GM21717 (cell line): ENCODE data around the gene ATF3.

Experiments
- ATAC-seq: cut with Tn5 transposase; IDR thresholded peaks from one replicate; pipeline ENCODE4 v1.9.1; 2021; ENCODE audit warnings: mild to moderate bottlenecking, moderate library complexity; ENCODE audit not compliant: unreplicated experiment

Gene ATF3

GRCh38 chr1:212607913-212608391 is 609 bp upstream of the ATF3 start:
- peak; percentile 6 for ATAC-seq

DNA sequence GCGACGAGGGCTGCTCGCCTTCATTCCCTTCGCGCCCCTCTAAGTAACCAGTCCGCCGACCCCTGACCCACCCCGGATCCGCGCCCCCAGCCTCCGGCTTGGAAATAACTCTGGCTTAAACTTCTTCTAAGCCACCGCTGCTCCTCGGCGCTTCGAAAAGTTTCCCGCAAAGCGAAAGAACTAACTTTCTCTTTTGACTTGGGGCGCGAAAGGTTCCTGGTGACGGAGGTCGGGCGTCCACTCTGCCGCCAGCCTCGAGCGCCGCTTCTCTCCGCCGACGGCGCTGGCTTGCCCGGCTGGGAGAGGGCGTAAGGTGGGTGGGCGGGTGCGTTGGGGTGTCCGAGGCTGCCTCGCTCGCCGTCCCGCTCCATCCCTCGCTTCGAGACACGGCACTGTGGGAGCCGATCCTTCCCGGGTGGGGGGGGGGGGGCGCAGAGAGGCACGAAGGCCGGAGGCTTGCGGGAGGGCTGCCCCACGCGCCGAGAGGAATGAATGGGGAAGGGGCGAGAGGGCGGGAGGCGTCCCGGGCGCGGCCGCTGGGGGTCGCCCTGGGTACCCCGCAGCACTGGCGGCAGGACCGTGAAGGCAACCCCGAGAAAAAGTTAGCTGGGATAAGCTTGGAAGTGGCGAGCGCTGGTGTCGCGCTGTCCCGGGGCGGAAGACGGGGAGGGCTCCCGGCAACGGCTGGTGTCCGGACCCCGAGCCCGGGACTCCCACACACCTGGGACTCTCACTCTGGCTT is 569 bp downstream of the ATF3 start:
- ATAC-seq, result peak; percentile 12

DNA sequence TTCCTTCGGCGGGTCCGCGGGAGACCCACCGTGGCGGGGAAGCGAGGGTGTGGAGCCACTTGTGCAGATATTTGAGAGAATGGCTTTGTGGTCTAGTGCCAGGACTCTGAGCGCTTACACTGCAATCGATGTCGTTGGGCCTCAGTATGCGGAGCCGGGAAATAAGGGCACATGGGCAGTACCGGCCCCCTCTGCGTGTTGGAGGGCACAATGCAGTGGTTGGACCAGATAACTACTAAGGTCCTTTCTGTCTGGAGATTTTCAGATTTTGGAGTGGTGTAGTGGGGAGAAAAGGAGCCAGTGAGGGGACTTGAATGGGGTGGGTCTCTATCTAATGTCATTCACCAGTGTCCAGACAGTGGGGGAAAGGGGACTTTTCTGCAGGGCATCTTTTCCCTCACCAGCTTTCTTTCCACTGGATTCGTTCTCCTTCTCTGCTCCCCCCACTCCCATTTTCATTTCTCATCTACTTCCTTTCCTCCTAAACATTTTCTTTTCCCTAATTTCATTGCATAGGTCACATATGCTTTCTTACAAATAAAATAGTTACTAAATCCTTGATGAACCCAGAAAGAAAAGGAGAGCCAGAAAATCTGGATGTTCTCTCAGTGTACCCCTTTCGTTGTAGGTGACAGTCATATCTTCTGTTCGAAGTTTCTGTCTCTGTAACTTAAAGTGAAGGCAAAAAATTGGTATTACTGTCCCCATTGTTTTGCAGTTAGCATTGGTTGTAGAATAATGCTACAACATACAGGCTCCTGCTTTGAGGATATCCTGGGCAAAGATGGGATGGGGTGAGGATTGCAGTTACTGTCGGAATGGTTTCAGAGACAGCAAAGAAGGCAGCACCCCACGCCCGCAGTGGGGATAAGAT is 1.4 kb downstream of the ATF3 start:
- no peak for ATAC-seq

GRCh38 chr1:212610575-212610967 is 2.0 kb downstream of the ATF3 start:
- no peak for ATAC-seq

DNA sequence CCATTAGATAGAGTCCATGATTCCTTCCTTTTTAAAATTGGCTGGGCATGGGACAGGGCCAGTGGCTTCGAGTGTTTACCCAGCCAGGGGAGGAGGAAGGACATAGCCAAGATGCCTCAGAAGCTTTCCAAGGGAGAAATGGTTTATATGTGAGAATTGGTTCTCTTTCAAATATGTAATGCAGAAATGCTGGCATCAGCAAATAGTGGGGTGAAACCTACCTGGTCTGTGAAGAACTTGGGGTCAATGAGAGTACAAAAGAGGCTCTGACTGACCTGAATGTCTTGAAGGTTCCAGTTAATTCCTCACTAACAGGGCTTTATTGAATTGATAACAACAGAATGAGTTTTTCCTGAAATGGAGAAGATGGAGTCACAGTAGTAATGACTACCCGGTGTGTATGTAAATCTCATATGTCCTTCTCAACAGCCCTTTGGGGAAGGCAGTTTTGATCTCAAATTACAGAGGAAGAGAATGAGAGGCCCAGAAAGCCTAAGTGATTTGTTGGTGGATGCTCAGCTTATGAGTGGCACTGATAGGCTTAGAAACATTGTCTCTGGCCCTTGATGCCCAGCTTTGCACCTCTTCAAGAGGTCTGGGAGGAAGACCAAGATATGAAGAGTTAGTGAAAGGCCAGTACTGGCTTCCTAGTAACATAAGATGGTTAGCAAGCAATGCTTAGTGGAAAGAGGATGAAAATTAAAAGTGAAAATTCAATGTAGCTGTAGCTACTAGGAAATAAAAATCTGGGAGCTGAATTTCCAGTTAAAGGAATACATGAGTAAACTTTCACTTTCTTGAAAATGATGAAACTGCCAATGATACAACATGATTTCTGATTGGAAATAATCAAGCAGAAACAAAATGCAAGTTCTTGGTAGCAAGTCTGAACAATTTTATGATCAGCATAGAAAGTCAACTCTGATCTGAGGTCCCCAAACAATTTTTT is 2.7 kb downstream of the ATF3 start:
- no peak for ATAC-seq

DNA sequence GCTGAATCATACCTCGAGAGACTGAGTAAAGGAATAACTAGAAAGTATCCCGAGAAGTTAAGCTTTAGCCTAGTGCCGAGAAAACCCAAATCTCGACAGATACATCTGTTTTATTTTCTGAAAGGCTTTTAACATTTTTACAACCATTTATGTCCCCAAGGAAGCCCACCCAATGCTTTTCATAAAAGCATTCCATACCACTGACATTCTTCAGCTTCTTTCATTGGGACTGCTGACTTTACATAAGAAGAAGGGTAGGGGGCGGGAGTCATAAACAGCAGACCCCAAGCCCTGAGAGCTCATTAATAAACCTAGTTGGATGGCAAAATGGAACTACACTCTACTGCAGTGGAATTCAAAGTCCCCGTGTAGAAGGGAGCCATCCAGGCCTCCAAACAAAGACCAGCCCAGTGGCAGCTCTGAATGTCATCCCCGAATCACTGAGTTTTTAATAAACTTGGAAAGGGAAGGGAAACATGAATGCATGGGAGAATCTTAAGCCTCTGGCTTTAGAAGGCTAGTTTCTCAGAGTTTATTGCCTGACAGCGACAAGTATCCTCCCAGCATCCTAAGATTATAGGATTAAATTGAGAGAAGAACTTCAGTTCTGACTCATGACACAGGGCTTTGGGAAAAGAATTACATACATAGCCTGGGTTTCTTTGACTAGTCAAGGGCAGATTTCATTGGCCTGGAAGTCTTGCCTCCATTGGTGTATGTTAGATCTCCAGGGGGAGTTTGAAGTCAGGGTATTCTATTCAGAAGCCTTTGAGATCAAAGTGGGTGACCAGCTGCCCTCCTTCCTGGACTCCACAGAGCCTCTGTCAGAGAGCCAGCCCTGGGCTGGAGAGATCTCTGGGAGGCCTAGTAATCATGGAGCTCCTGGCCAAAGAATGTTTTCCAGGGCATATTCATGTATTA is 3.7 kb downstream of the ATF3 start:
- no peak for ATAC-seq

DNA sequence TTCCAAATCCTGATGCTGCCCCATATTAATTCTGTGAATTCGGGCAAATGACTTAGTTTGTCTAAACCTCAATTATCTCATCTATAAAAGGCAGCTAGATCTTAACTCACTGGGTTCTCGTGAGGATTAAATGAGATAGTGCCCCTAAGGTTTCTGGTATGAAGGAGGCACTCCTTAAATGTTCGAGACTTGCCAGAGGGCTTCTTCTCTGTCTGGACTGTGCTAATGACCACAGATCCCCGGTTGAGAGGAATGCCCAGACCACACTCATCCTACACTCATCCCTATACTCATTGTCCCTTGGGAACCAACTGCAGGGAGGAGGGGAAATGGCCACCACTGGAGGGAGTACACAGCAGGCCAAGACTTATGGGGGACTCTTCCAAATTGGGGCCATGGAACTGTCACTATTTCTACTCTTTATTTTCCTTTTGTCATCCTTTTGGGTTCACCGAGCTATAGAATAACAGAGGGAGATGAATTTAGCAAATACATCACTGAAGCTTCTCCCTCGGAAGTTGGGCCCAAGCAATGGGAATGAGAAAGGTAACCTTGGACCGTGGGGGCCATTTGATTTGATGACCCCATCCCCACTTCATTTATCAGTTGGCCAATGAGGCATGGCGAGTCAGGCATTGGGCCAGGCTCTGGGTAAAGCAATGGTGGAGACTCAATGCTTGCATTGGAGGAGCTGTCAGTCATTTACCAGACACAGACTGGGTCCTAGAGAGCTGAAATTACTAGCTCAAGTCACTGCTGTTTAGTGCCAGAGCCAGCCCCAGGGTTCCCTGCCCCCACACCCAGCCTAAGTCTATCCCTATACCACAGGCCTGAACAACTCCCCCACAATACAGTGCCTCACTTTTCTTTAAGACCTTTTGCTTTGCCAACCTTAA is 5.1 kb downstream of the ATF3 start:
- no peak for ATAC-seq

DNA sequence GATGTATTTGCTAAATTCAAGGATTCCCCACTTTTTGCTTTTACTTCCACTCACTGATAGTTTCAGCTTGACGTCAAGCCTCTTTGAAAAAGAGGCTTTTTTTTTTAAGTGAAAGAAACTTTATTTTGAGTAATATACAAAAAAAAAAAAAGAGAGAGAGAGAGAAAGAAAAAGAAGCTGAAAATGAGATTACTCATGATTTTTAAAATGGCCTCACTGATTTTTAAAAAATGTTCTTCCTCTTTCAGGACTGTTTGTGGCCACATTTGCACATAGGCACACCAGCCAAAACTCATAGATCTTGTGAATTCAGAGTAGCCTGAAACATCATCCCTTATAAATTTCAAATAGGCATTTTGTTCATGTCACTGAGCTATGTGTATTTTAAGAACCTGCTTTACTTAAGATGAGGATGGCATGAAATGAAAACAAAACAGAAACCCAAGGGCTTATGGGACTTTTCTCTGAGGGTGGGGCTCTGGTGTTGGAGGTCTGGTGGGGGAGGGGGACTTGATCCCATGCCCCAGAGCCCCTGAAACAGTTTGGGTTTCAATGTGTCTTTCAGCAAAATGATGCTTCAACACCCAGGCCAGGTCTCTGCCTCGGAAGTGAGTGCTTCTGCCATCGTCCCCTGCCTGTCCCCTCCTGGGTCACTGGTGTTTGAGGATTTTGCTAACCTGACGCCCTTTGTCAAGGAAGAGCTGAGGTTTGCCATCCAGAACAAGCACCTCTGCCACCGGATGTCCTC is 6.1 kb downstream of the ATF3 start:
- ATAC-seq, result no peak

DNA sequence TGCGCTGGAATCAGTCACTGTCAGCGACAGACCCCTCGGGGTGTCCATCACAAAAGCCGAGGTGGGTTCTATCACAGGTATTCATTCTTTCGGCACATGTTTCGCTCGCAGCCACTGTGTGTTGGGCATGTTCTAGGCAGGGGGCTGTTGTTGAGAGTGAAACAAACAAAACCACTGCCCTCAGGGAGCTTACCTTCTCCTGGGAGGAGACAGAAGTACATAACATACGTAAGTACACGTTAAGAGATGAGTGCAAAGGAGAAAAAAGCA is 6.6 kb downstream of the ATF3 start:
- no peak for ATAC-seq

DNA sequence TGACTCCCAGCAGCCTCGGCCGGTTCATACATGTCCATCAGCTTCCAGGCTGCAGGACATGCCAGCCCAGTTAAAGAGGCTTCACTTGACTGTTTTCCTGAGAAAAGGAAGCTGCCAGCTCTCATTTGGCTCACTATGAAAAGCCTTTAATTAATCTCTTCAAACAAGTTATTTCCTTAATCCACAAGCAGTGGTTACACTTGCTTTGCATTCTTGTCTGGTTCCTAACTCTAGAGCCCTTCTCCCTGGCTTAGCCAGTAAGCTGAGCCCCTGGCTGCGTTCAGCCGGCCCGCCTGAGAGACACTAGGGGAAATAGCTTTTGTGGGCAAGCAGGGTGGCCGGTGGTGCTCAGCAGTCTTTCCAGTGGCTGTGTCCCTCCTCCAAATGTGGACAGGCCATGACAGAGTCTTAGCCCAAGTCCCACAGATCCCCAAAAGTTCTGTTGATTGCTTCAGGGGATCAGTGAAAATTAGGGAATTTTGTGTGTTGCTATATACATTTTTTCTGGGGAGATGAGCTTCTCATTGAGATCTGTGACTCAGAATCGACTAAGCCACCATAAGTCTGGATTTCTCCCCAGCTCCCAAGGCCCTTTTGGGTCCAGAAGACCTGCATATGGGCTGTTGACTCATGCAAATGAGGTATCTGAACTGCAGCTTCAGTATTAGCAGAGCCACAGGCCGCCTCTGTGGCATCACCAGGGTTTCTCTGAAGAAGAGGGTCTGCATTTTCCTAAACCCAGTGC is 10.1 kb downstream of the ATF3 start:
- no peak for ATAC-seq

DNA sequence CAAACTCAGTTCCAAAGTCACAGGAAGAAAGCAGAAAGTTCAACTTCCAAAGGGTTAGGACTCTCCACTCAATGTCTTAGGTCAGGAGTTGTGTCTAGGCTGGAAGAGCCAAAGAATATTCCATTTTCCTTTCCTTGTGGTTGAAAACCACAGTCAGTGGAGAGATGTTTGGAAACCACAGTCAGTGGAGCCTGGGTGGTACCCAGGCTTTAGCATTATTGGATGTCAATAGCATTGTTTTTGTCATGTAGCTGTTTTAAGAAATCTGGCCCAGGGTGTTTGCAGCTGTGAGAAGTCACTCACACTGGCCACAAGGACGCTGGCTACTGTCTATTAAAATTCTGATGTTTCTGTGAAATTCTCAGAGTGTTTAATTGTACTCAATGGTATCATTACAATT is 11.7 kb downstream of the ATF3 start:
- ATAC-seq, result no peak

DNA sequence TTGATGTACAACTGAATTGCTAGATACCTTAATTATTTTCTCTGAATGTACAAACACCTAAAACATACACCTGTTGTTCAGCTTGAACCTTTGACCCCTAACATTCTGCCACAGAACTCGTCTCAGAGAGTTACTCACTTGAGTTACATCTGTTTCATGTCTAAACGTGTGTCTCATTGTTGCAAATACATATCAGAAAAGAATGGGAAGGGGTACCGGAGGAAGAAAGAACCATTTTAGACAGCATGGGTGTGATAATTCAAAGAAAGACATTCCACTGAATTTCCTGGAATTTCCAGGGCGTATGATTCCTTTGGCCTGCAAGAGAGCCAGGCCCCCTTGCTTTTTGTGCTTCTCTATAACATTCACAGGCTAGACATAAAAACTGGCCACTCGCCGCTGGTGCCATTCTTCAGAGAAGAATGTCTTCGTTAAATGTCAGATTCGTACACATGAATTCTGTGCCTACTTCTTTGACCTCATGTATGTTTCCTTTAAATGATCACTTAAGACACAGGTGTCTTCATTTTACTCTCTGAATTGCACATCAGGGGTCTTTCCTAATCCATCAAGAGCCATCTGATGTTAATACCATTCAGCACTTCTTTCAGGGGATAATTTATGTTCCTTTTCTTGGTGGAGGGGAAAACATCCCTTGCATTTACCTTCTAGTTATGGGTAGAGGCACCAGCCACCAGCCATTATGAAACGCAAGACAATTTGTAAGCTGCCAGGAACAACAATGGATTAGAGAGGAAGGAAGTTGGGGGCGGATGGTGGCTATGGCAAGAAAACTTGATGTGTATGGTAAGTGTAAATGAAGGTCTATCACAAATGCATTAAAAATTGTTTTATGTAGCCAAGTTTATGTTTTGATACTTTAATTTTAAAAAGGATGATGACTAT is 12.7 kb downstream of the ATF3 start:
- ATAC-seq, result no peak

DNA sequence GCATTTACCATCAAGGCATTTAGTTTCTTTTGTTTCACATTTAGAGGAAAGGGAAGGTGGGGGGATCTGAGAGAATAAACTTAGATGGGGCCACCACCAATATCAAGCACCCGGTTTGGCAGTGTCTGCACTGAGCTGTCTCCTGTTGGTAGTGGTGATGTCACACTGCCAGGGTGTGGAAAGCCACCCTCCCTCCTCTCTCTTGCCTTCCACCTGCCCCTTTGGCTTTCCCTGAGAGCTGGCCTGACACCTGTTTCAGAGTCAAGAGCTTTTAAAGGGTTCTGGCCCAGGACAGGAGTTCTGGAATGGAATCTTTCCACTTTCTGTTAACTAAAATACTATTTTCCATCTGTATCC is 13.4 kb downstream of the ATF3 start:
- no peak for ATAC-seq

GRCh38 chr1:212622467-212622866 is 13.9 kb downstream of the ATF3 start:
- no peak for ATAC-seq

GRCh38 chr1:212622906-212623305 is 14.3 kb downstream of the ATF3 start:
- no peak for ATAC-seq

DNA sequence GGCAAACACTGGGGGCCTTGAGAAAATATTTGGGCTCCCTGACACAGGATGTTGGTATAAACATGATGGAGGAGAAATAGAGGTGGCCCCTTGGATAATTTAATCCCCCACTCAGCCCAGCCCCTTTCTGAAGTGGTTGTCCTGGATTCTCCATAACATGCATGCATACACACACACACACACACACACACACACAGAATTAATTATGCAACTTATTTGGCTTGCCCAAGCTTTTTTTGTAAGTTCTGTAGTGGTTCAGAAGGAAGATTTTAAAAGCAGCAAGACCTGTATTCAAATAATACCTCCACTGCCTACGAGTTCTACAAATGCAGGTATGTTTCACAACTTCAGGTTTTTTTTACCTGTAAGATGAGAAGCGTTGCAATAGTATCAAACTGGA is 15.0 kb downstream of the ATF3 start:
- no peak for ATAC-seq

GRCh38 chr1:212624976-212625501 is 16.5 kb downstream of the ATF3 start:
- ATAC-seq, result no peak
